Upper lobe of left lung (tissue), 6 donors: ENCODE data around the gene MOB2. TPM values are rescaled to one million over a fixed set of nuclear protein-coding genes. Genes with fewer than 3 reads are reported as not detected.

Experiments used
- ATAC-seq, 2 donors: fragments of 200-7000 bp; cut with Tn5 transposase; one replicate each; pipeline ENCODE4 v1.9.1; 2022; ENCODE audit warnings: mild to moderate bottlenecking in 2 of 2, moderate library complexity in 2 of 2; ENCODE audit not compliant: low FRiP score in 2 of 2
- DNase-seq, 2 donors: peaks; one replicate each; pipeline ENCODE4 v3.0.0-alpha.2; 2019 to 2020
- H3K27ac ChIP-seq, 4 donors: fragments of 200-600 bp; sonication (generic); one replicate each; pipeline ENCODE4 v1.5.1; 2016 to 2019
- H3K27me3 ChIP-seq, 4 donors: fragments of 200-600 bp; sonication (generic); one replicate each; pipeline ENCODE4 v1.5.1; 2017 to 2019
- H3K36me3 ChIP-seq, 4 donors: fragments of 200-600 bp; sonication (generic); one replicate each; pipeline ENCODE4 v1.5.1; 2016 to 2019
- H3K4me1 ChIP-seq, 4 donors: fragments of 200-600 bp; sonication (generic); one replicate each; pipeline ENCODE4 v1.5.1; 2018 to 2019
- H3K4me3 ChIP-seq, 4 donors: fragments of 200-600 bp; sonication (generic); one replicate each; pipeline ENCODE4 v1.5.1; 2017 to 2019; ENCODE audit warnings: mild to moderate bottlenecking in 2 of 4, moderate library complexity in 1 of 4
- H3K9me3 ChIP-seq, 4 donors: fragments of 200-600 bp; sonication (generic); one replicate each; pipeline ENCODE4 v1.5.1; 2018 to 2019
- EP300 ChIP-seq, 4 donors: sonication (generic); formaldehyde crosslinking; IDR thresholded peaks; one replicate each; pipeline ENCODE4 v1.5.1; 2017; ENCODE audit warnings: antibody characterized with exemption in 4 of 4, control low read depth in 2 of 4
- POLR2A ChIP-seq, 4 donors: fragments of 450-650 bp; IDR thresholded peaks; one replicate each; pipeline ENCODE4 v1.5.1; 2016 to 2017; ENCODE audit warnings: antibody characterized with exemption in 4 of 4, mild to moderate bottlenecking in 2 of 4
- POLR2AphosphoS5 ChIP-seq, 2 donors: sonication (generic); formaldehyde crosslinking; IDR thresholded peaks; one replicate each; pipeline ENCODE4 v1.5.1; 2017; ENCODE audit warnings: antibody characterized with exemption in 2 of 2
- WGBS, 2 donors: methylation state at CpG; one replicate each; pipeline ENCODE4 v1.1.5; 2017 to 2018; 5-methylcytosine and 5-hydroxymethylcytosine counted together
- total RNA-seq, 6 donors: library from RNA; depleted of rRNA in 4 of 6; stranded (reverse); fragments of >200 nt in 4 of 6; gene quantifications; one replicate each; pipeline versions ENCODE4 v1.1.0 to v1.2.1, GENCODE V29; 2016 to 2021
- TF ChIP-seq, protein P1 (sequence below), 6 experiments: fragments of 450-650 bp in 4 of 6; fragments of 200-600 bp in 2 of 6; sonication (generic) in 2 of 6; IDR thresholded peaks; one replicate each; pipeline ENCODE4 v1.5.1; 2016 to 2019; ENCODE audit warnings: antibody characterized with exemption in 6 of 6
- donor health status: DM: no; HTN: no; CAD: no; lungs with moderate emphysema.
- donor health status: DM: no; HTN: yes; CAD: no; lungs with severe emphysema.

The MOB2 gene
- total RNA-seq, 6 donors from 2014 or later: 34.7 to 72.3 (median 49.5) TPM

DNA sequence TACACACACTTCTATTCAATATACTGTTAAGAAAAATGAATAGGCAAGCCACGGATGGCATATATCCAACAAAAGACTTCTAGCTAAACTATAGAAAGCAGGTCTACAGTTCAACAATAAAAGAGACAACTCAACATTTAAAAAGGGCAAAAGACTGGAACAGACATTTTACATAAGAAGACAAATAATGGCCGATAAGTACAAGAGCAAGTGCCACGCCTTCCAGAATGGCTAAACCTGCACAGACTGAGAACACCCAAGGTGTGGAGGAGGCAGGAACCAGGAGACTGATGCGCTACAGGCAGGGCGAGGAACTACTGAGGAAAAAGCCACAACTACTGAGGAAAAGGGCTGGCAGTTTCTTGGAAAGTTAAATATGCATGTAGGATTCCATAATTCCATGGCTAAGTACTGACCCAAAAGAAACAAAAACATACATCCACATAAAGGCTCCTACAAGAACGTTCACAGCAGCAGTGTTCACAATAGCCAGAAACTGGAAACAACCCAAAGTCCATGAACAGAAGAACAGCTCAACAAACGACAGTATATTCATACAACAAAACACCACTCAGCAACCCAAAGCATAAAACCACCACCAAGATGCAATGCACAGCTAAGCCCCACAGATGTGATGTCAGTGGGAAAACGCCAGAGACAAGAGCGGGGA, 9.6 kb upstream of the MOB2 start:
- 76 to 78% methylated on average over 9 of the region's 9 CpGs for WGBS, 2 donors
- TF ChIP-seq EP300 (IDR thresholded peaks at IDR 0.05): no peak
- TF ChIP-seq POLR2AphosphoS5 (IDR thresholded peaks at IDR 0.05): no peak
- TF ChIP-seq, protein P1, sequence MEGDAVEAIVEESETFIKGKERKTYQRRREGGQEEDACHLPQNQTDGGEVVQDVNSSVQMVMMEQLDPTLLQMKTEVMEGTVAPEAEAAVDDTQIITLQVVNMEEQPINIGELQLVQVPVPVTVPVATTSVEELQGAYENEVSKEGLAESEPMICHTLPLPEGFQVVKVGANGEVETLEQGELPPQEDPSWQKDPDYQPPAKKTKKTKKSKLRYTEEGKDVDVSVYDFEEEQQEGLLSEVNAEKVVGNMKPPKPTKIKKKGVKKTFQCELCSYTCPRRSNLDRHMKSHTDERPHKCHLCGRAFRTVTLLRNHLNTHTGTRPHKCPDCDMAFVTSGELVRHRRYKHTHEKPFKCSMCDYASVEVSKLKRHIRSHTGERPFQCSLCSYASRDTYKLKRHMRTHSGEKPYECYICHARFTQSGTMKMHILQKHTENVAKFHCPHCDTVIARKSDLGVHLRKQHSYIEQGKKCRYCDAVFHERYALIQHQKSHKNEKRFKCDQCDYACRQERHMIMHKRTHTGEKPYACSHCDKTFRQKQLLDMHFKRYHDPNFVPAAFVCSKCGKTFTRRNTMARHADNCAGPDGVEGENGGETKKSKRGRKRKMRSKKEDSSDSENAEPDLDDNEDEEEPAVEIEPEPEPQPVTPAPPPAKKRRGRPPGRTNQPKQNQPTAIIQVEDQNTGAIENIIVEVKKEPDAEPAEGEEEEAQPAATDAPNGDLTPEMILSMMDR (IDR thresholded peaks at IDR 0.05): no peak
- no peak for TF ChIP-seq POLR2A (IDR thresholded peaks at IDR 0.05)
- H3K9me3 ChIP-seq: no peaks in the 10 kb centered on the region
- no peaks in the 10 kb centered on the region for H3K27me3 ChIP-seq
- no peak overlapping the region for H3K27ac ChIP-seq
- no peak for ATAC-seq
- H3K36me3 ChIP-seq: peaks cover 0 to 7% (median 1%) of the 10 kb centered on the region in 4 donors
- H3K4me3 ChIP-seq: no peak overlapping the region
- DNase-seq: no peak
- H3K4me1 ChIP-seq: peaks cover 17 to 26% (median 25%) of the 10 kb centered on the region in 4 donors

DNA sequence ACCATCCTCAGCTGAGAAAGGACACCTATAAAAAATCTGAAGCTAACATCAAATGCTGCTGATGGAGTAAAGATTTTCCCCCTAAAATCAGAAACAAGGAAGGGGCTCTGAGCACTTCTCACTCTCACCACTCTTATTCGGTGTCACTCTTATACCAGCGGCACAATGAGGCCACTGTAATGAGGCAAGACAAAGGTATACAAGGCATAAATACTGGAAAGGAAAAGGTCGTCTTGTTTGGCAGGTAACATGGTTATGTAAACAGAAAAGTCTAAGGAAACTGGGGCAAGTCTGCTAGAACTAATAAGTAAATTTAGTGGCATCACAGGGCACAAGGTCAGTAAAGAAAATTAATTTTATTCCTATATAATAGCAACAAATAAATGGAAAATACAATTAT, 8.1 kb upstream of the MOB2 start:
- WGBS, 2 donors: 56 to 62% methylated on average over 3 of the region's 3 CpGs
- TF ChIP-seq POLR2A (IDR thresholded peaks at IDR 0.05) (no peak), POLR2AphosphoS5 (IDR thresholded peaks at IDR 0.05) (no peak)
- DNase-seq (no peak), ATAC-seq (no peak)
- no peaks in the 10 kb centered on the region for H3K9me3 ChIP-seq
- no peak overlapping the region for H3K27ac ChIP-seq
- peaks cover 0 to under 1% (median 0%) of the 10 kb centered on the region in 4 donors for H3K36me3 ChIP-seq
- no peaks in the 10 kb centered on the region for H3K27me3 ChIP-seq
- peaks cover 17 to 26% (median 21%) of the 10 kb centered on the region in 4 donors for H3K4me1 ChIP-seq
- no peak overlapping the region for H3K4me3 ChIP-seq

DNA sequence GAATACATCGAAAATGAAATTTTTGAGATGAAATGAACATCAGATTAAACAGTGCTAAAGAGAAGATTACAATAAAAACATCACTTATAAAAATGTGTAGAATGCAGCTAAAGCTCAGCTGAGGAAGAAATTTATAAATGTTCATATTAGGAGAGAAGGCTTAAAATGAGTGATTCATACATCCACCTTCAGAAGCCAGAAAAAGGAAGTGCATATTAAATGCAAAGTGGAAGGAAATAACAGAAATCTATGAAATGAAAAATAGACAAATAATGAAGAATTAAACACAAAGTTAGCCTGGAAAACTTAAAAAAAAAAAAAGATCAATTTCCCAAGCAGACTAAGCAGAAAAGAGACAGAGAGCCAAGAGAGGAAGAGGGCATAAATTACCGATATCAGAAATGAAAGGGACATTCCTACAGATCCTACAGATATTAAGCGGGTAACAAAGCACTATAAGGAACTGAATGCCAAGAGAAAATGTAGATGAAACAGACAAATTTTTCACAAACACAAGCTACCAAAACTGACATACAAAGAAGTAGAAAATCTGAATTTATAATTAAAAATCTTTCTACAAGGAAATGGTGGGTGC, 7.2 kb upstream of the MOB2 start:
- Histone ChIP-seq H3K4me1 (peaks cover 20 to 33% (median 26%) of the 10 kb centered on the region in 4 donors), H3K27ac (no peak overlapping the region)
- 83 to 84% methylated on average over 3 of the region's 3 CpGs for WGBS, 2 donors

DNA sequence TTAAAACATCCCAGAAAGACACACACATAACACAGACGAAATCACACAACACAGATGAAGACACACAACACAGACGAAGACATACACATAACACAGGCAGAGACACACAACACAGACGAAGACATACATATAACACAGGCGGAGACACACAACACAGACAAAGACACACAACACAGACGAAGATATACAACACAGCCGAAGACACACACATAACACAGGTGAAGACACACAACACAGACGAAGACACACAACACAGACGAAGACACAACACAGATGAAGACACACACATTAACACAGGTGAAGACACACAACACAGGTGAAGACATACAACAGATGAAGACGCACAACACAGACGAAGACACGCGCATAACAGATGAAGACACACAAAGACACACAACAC, 4.8 kb upstream of the MOB2 start:
- 91 to 94% methylated on average over 12 of the region's 12 CpGs for WGBS, 2 donors
- no peak for TF ChIP-seq POLR2AphosphoS5 (IDR thresholded peaks at IDR 0.05)
- TF ChIP-seq, protein P1 (IDR thresholded peaks at IDR 0.05): no peak
- no peak for TF ChIP-seq POLR2A (IDR thresholded peaks at IDR 0.05)
- no peak for TF ChIP-seq EP300 (IDR thresholded peaks at IDR 0.05)
- Histone ChIP-seq H3K27ac (no peak overlapping the region), H3K4me1 (peaks cover 32 to 48% (median 42%) of the 10 kb centered on the region in 4 donors), H3K4me3 (no peak overlapping the region), H3K36me3 (no peaks in the 10 kb centered on the region), H3K9me3 (no peaks in the 10 kb centered on the region), H3K27me3 (no peaks in the 10 kb centered on the region)
- ATAC-seq (no peak), DNase-seq (no peak)

More for the DNA sequence above, 7.2 kb upstream of the MOB2 start:
- TF ChIP-seq, protein P1 (IDR thresholded peaks at IDR 0.05): no peak
- TF ChIP-seq POLR2A (IDR thresholded peaks at IDR 0.05) (no peak), EP300 (IDR thresholded peaks at IDR 0.05) (no peak), POLR2AphosphoS5 (IDR thresholded peaks at IDR 0.05) (no peak)
- no peaks in the 10 kb centered on the region for H3K27me3 ChIP-seq
- no peaks in the 10 kb centered on the region for H3K36me3 ChIP-seq
- H3K9me3 ChIP-seq: no peaks in the 10 kb centered on the region
- ATAC-seq (no peak), DNase-seq (no peak)
- H3K4me3 ChIP-seq: no peak overlapping the region

DNA sequence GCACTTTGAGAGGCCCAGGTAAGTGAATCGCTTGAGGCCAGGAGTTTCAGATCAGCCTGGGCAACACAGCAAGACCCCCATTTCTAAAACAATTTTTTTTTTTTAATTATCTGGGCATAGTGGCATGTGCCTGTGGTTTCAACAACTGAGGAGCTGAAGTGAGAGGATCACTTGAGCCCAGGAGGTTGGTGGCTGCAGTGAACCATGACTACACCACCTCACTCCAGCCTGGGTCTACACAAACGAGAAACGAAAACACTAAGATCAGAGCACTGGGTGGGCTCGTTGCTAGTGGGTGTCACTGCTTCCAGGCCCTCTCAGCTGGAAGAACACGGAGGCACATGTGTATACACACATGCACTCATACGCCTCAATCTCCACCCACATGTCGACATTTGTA, 4.1 kb upstream of the MOB2 start:
- 78 to 83% methylated on average over 7 of the region's 7 CpGs for WGBS, 2 donors

More for the DNA sequence above, 4.1 kb upstream of the MOB2 start:
- ATAC-seq: no peak
- no peak for TF ChIP-seq EP300 (IDR thresholded peaks at IDR 0.05)
- TF ChIP-seq, protein P1 (IDR thresholded peaks at IDR 0.05): no peak
- no peak for TF ChIP-seq POLR2A (IDR thresholded peaks at IDR 0.05)
- no peak for TF ChIP-seq POLR2AphosphoS5 (IDR thresholded peaks at IDR 0.05)
- Histone ChIP-seq H3K27ac (no peak overlapping the region), H3K27me3 (no peaks in the 10 kb centered on the region), H3K9me3 (no peaks in the 10 kb centered on the region), H3K4me3 (no peak overlapping the region), H3K4me1 (peaks cover 34 to 54% (median 47%) of the 10 kb centered on the region in 4 donors), H3K36me3 (no peaks in the 10 kb centered on the region)
- no peak for DNase-seq
